HG03095 (cell line): Measurements from ENCODE around the gene TSPYL2.
A peak's percentile ranks its signal among the peaks of the same experiment; 100 is the strongest.

Experiments
- ATAC-seq: cut with Tn5 transposase; IDR thresholded peaks from one replicate; pipeline ENCODE4 v1.9.1; 2021; ENCODE audit warnings: moderate library complexity; ENCODE audit not compliant: unreplicated experiment

TSPYL2 gene

DNA sequence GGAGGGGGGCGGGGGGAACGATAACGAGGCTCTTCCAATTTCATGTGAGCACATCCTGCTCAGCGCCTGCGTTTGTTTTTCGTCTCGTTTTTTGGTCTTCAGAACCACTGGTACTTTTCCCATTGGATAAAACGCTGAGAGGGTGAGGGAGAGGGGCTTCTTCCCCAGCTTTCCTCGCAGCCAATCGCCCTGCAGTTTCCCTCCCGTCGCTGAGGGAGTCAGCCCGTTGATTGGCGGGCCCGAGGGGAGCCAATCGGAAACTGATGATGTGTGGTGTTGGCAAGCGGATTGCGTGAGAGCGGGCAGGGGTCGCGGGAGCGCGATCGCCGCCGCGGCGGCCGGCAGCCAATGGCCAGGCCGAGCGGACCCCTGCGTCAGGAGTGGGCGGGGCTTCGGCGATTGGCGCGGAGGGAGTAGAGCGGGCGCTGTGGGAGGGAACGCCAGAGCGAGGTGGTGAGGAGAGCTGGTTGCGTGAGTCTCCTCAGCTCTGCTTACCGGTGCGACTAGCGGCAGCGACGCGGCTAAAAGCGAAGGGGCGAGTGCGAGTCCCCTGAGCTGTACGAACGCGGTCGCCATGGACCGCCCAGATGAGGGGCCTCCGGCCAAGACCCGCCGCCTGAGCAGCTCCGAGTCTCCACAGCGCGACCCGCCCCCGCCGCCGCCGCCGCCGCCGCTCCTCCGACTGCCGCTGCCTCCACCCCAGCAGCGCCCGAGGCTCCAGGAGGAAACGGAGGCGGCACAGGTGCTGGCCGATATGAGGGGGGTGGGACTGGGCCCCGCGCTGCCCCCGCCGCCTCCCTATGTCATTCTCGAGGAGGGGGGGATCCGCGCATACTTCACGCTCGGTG is at the start of gene TSPYL2:
TSPYL2 (plus strand) TSS at position 443 of the 848 bp plus-strand sequence; CDS start at position 575, 132 bp downstream.
- ATAC-seq: peak; percentile 90

DNA sequence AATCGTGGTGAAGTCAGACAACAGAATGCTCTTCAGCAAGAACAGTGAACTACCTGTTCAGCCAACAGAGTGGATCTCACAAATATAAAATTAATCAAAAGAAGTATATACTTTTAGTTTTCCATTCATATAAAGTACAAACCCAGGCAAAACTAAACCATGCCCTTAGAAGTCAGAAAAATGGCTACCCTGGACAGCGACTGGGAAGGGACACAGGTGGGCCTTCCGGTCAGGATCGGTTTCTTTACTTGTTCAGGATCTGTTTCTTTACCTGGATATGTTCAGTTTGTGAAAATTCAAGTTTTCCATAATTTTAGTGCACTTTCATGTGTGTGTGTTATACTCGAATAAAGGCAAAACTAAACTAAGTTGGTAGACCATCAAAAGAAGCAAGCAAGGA is 46.0 kb upstream of the TSPYL2 start:
- ATAC-seq: no peak

DNA sequence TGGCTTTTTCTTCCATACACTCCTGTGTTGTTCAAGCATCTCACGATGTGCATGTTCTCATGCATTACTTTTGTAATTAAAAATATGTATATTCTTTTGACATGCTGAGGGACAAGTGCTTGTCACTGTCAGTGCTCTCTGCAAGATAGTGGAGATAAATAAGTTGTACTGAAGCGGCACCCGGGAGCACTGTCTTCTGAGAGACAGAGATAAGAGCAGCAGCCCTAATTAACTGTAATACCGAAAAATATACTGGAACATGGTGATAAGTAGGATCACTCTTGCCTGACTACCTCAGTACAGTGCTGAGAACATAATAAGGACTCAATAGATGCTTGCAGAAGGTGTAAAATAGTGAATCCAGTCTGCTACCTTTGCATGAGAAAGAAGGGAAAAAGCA is 42.9 kb upstream of the TSPYL2 start:
- no peak for ATAC-seq

DNA sequence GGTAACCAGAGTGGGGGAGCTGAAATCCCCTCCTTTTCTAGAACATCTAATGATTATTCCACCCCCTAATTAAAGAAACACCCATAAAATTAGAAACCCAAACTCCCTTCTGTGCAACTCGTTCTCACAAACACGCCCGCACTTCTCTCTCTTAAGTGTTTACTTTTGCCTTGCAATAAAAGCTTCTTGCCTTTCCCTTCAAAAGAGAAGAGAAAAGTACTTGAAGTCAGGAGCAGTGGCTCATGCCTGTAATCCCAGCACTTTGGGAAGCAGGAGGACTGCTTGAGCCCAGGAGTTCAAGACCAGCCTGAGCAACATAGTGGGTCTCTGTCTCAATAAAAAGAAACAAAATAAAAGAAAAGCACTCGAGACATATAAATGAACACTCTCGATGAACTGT is 37.2 kb upstream of the TSPYL2 start:
- no peak for ATAC-seq

DNA sequence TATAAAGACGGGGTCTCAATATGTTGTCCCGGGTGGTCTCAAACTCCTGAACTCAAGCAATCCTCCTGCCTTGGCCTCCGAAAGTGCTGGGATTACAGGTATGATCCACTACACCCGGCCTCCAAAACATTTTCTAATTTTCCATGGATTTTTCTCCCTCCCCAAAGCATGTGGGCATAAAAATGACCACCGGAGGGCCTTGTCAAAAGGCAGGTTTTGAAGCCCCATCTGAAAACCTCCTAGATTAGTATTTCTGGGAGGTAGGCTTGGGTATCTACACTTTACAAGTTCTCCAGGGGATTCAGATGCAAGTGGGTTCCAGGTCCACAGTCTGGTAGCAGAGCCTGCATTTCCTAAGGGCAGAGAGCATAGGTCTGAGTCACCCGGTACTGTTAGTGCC is 34.9 kb upstream of the TSPYL2 start:
- no peak for ATAC-seq

DNA sequence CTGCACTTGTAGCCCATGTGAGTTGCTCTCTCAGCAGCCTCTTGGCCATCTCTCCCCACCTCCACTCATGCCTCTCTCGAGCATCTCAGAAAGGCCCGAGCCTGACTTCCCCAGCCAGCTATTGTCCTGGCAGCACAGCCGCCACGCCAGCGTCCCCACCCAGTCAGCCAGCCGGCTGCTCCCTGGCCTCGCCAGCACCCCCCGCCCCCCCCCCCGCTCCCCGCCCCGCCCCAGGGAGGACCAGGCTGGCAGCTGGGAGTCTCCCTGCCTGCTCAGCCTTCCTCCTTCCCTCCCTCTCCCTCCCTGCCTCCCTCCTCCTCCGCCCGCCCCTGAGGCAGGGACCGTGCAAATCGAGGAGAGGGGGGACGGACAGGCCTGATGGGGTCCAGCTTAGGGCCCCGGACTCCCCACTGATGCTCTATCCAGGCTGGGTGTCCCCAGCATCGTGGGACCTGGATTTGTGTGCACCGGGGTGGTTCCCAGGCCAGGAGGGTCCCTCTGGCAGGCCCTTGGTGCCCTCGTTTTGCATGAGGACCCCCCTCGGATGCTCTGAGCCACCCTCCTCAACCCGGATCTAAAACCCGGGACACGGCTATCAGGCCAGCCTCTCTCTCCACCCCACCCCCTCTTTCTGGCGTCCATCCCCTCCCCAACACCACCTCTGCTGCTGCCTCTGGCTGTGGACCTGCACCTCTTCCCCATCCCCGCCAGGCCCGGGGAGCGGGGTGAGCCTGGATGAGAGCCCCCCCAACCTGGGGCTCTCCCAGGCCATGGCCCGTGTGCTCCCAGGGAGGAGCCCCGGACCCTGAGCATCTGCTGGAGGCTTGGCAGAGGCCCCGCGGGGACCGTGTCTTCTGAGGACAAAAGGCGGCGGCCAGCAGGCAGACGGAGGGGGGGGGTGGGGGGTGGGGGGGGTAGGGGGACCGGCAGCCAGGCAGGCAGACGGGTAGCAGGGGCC is 33.7 kb upstream of the TSPYL2 start, which contains the start of gene GPR173:
GPR173 (plus strand) TSS at position 621 of the 958 bp plus-strand sequence. CDS start 27,833 bp downstream, outside the sequence.
- no peak for ATAC-seq

DNA sequence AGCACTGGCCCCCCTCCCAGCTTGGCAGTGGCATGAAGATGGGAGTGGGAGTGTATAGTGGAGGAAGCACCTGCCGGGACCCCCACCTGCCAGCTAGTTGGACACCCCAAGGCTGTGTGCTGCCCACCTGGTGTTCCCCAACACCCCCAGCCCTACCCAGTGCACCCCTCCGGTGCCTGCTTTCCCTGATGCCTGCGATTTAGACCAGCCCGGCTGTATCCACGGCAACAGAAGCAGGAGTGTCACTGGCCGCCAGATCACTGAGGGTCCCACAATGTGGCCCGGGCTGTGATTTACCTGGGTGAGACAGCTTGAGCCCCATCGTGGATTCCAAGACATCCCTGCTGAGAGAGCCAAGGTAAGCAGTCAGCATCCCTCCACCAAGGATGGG is 33.0 kb upstream of the TSPYL2 start:
- ATAC-seq: no peak

DNA sequence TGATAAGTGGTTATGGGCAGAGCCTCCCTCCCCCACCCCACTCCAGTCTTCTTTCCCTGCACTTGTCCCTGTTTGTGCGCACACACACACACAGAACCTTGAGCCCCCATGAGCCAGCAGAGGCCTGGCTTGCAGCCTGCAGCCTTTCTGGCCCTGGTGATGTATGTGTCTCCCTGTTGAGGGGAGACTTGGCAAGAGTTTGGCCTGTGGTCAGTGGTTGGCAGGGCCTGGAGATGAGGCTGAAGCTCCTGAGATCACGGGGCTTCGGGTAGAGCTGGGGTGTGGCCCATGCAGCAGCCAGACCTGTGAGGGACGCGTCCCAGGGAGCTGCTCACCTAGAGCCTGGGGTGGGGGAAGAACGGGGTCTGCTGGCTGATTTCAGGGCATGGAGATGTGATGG is 31.3 kb upstream of the TSPYL2 start:
- no peak for ATAC-seq

DNA sequence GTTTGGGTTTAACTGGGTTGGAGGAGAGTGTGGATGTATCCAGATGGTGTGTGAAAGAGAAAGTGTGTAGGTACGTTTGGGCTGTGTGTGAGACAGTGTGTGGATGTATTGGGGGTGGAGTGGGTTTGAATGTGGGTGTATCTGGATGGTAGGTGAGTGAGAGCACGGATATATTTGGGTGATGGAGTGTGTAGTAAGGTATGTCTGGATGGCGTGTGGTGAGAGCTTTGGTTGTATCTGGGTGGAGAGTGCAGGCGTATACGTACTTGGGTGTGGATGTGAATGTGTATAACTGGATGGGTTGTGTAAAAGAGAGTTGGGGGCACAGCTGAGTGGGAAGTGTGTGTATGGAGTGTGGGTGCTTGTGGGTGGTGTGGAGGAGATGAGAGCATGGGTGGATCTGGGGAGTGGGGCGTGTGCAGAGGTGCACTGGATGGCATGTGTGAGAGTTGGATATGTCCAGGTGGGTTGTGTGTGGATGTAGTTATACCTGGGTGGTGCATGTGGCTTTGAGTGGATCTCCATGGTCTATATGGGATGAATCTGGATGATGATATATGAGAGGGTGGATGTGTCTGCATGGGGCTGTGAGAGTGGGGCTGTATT is 26.8 kb upstream of the TSPYL2 start:
- ATAC-seq: no peak

DNA sequence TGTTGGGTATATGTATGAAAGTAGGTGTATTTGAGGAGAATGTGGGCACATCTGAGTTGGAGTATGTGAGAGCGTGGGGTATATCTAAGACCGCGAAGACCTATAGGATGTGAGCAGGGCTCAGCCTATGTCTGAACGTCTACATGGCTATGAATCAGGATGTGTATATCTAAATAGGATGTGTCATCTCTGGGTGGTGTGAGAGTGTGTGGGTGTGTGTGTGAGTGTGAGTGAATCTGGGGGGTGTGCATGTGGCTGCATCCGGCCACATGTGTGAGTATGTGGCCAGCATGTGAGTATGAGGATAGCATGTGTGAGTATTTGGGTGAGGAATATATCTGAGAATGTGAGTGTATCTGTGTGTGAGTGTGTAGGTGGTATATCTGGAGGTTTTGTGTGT is 25.9 kb upstream of the TSPYL2 start:
- ATAC-seq: no peak

DNA sequence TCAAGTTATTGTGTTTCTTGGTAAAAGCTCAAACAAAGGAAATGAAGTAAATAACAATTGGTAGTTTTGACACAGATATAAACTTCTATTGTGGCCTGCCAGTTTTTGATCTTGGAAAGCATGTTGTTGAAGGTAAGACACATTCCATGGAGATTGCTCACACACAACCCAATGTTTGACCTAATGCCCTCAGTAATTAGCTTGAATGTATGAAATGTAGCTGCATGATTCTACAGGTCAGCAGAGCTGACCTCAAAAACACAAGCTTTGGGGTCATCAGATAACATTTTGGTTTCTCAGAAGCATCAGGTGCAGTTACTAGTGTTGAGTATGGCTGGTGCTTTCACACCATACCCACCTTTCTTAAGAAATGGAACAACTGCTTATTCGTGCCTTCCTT is 17.1 kb upstream of the TSPYL2 start:
- no peak for ATAC-seq

DNA sequence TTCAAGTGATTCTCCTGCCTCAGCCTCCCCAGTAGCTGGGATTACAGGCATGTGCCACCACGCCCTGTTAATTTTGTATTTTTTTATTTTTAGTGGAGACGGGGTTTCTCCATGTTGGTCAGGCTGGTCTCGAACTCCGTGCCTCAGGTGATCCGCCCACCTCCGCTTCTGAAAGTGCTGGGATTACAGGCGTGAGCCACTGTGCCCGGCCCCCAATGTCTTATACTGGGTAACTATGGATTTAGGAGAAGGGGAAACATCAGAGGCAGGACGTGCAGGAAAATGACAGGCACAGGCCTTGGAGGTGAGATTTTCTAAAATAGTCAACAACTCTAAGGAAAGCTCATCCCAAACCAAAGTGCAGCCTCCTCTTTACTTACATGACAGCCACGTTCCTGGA is 11.1 kb upstream of the TSPYL2 start:
- no peak for ATAC-seq

DNA sequence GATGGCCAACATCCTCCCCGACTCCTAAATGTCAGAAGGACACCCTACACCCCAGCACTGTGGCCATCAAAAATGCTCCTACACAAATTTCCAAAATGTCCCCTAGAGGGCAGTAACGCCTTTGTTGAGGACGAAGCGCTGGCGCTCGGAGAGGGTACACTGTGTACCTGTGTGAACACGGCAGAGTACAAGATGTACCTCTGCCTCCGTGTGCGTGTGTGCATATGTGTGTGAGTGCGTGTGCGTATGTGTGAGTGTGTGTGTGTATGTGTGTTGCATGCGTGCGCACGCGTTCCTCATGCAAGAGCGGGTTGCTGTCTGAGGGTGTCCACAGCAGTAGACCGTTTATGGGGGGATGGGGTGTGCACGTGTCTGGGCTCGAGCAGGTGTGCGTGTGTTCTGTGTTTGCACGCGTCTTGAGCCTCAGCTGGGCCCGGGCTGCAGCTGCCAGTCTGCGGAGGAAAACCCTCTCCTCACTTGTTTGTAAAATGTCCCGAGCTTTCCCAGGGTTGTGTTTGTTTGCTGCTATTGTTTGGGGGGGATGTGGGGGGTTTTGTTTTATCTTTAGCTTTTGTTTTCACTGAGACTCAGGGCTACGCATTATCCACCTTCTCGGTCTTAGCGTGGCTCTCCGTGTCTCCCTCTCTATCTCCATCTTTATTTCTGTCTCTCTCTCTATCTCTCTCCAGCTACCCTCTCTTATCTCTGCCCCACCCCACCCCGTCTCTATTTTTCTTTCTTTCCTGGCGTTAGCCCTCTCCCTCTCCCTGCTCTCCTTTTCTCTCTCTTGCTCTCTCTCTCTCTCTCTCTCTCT is 10.4 kb upstream of the TSPYL2 start:
- peak; percentile 82 for ATAC-seq

DNA sequence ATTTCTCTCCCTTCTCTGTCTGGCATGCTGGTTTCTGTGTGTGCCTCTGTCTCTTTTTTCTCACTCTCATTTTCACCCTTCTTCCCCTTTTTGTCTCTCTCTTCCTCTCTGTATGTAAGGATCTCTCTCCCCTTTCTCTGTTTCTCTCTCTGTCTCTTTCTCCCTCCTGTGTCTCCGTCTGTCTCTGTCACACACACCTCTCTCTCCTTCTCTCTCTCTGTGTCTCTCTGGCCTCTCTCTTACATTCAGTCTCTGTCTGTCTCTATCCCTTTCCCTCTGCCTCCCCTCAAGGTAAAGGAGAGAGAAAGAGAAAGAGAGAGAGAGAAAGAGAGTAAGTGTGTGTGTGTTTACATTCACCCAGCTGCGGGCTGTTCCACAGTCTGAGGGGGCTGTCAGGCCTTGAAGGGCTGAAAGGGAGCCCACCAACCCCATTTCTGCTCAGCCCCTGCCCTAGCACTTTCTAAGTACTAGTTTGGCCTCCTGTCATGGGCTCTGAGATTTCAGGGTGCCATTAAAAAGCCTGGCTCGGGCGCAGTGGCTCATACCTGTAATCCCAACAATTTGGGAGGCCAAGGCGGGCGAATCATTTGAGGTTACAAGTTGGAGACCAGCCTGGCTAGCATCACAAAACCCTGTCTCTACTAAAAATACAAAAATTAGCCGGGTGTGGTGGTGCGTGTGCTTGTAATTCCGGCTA is 9.6 kb upstream of the TSPYL2 start:
- ATAC-seq: no peak

DNA sequence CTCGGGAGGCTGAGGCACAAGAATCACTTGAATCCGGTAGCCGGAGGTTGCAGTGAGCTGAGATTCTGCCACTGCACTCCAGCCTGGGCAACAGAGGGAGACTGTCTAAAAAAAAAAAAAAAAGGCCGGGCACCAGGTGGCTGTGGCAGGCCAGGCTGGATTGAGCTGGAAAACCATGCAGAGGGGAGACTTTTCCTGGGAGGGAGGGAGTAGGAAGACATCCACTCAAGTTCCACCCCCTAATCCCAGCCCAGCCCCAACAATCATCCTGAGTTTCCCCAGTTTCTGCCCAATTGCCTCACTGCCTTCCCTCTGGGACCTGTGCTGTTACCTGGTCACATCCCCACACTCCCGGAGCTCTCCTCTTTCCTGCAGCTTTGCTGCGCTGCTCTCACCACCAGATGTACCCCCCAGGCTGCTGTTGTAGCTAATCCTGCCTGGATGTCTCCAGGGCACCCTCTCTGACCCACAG is 9.0 kb upstream of the TSPYL2 start:
- no peak for ATAC-seq

DNA sequence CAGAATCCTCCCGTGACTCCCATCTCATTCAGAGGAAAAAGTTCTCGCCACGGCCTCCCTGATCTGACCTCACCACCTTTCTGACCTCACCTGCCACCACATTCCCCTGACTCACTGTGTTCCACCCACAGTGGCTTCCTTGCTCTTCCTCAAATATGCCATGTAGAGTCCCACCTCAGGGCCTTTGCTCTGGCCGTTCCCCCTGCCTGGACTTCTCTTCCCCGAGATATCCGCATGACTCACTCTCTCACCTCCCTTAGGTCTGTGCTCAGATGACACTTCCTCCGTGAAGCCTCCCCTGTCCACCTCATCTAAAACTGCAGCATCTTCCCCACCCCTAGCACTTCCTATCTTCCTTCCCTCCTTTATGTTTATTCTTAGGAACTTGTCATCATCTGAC is 7.2 kb upstream of the TSPYL2 start:
- ATAC-seq: no peak

DNA sequence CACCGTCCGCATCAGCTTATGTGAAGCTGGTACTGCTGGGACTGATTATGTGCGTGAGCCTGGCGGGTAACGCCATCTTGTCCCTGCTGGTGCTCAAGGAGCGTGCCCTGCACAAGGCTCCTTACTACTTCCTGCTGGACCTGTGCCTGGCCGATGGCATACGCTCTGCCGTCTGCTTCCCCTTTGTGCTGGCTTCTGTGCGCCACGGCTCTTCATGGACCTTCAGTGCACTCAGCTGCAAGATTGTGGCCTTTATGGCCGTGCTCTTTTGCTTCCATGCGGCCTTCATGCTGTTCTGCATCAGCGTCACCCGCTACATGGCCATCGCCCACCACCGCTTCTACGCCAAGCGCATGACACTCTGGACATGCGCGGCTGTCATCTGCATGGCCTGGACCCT is 5.5 kb upstream of the TSPYL2 start:
- no peak for ATAC-seq

DNA sequence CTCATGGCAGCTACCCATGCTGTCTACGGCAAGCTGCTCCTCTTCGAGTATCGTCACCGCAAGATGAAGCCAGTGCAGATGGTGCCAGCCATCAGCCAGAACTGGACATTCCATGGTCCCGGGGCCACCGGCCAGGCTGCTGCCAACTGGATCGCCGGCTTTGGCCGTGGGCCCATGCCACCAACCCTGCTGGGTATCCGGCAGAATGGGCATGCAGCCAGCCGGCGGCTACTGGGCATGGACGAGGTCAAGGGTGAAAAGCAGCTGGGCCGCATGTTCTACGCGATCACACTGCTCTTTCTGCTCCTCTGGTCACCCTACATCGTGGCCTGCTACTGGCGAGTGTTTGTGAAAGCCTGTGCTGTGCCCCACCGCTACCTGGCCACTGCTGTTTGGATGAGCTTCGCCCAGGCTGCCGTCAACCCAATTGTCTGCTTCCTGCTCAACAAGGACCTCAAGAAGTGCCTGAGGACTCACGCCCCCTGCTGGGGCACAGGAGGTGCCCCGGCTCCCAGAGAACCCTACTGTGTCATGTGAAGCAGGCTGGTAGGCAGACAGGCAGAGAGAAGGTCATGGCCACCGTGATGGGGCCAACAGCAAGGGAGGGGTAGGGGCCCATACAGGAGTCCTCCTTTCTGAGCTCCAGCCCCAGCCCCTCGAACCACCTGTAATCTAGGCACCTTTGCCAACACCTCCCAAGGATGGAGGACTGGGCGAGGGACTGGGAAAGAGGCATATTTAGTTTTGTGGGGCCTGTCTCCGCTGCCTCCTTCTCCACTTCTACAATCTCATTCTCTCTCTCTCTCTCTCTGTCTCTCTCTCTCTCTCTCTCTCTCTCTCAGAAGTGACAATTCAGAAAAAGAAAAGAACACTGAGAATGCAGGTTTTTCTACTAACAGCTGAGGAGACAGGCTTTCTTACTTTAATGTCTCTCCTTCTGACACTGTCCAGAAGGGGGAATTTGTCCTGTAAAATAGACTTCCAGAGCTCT is 4.7 kb upstream of the TSPYL2 start:
- no peak for ATAC-seq

DNA sequence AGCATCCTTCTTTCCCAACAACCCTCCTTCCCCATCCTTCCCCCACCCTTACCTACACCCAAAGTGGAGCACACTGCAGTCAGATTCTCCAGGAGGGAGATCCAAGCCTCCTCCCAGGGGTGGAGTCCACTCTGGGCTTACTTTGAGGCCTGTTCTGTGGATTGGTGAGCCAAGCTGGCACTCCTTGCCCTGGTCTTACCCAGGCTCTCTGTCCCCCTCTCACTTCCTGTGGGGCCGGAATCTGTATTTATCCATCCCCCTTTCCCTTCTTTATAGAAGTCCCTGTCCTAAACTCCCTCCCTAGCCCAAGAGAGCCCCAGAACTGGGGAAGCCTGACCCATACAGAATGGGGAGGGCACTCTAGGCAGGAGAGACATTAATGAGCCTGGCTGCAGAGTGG is 3.2 kb upstream of the TSPYL2 start:
- ATAC-seq: no peak
